Calu3 (cell line): ENCODE measurements around the gene SLITRK6. TPM values are rescaled to one million over a fixed set of nuclear protein-coding genes. Genes with fewer than 3 reads are reported as not detected.
"Not testable (repeated sequence)": the region's sequence is repeated elsewhere in the genome, so short reads cannot be mapped to it uniquely, and the experiment has no call there.

ENCODE experiments used
- BruUV-seq: library from RNA; stranded (reverse); fragments of 400-500 nt; replicated peaks from 2 replicates; lab custom pipeline; 2021; lab: Mats Ljungman, UMichigan
- CTCF ChIA-PET: fragments of 300-600 bp; sonication (Branson Sonifier 250); formaldehyde crosslinking; loops from one replicate; lab custom pipeline; 2022; ENCODE audit warnings: antibody characterized with exemption; lab: Charles Lee
- DNase-seq: peaks from one replicate; pipeline ENCODE4 v3.0.0; 2022
- H3K27ac Mint-ChIP-seq: one replicate; pipeline ENCODE4 v1.8.0; 2022; ENCODE audit warnings: mixed read lengths; ENCODE audit not compliant: unreplicated experiment
- H3K27me3 Mint-ChIP-seq: one replicate; pipeline ENCODE4 v1.8.0; 2022; ENCODE audit warnings: mixed read lengths; ENCODE audit not compliant: unreplicated experiment
- H3K36me3 Mint-ChIP-seq: one replicate; pipeline ENCODE4 v1.8.0; 2022; ENCODE audit warnings: mild to moderate bottlenecking, moderate library complexity, mixed read lengths; ENCODE audit not compliant: insufficient read depth, unreplicated experiment
- H3K4me1 Mint-ChIP-seq: one replicate; pipeline ENCODE4 v1.8.0; 2022; ENCODE audit warnings: mild to moderate bottlenecking, low read depth, mixed read lengths; ENCODE audit not compliant: unreplicated experiment
- H3K4me3 Mint-ChIP-seq: one replicate; pipeline ENCODE4 v1.8.0; 2022; ENCODE audit warnings: mild to moderate bottlenecking, low read depth, moderate library complexity, mixed read lengths; ENCODE audit not compliant: unreplicated experiment
- H3K9me3 Mint-ChIP-seq: one replicate; pipeline ENCODE4 v1.8.0; 2022; ENCODE audit warnings: low read depth, mixed read lengths; ENCODE audit not compliant: unreplicated experiment
- CTCF ChIP-seq: fragments of 200-600 bp; IDR thresholded peaks from one replicate; pipeline ENCODE4 v1.8.0; 2022; ENCODE audit warnings: antibody characterized with exemption; ENCODE audit not compliant: unreplicated experiment
- intact Hi-C: fragments of 100-400 bp; cut with micrococcal nuclease; formaldehyde crosslinking; loops from one replicate; pipeline ENCODE4 v1.10.0; 2022; ENCODE audit not compliant: unreplicated experiment
- total RNA-seq: library from RNA; stranded (reverse); gene quantifications from 2 replicates; pipeline ENCODE4 v1.2.3, GENCODE V29; 2022

SLITRK6 gene
- total RNA-seq, 1 experiment from 2014 or later = not detected

- Mint-ChIP-seq H3K27ac (no peak overlapping the region), H3K4me1 (no peaks in the 10 kb centered on the region), H3K27me3 (no peaks in the 10 kb centered on the region), H3K4me3 (no peak overlapping the region), H3K36me3 (no peaks in the 10 kb centered on the region), H3K9me3 (no peaks in the 10 kb centered on the region)
- no peak for TF ChIP-seq CTCF
- DNase-seq = no peak
- no TSS peak for BruUV-seq
- CTCF ChIA-PET = no interaction called here
- intact Hi-C loops = no loop called here
Observed at GRCh38 chr13:85771856-85772255, 27.4 kb downstream of the SLITRK6 start.

GRCh38 chr13:85768946-85769345 lies 30.3 kb downstream of the SLITRK6 start:
- H3K27me3 Mint-ChIP-seq = no peaks in the 10 kb centered on the region
- intact Hi-C loops = no loop called here
- H3K9me3 Mint-ChIP-seq = no peaks in the 10 kb centered on the region
- no peak for DNase-seq
- CTCF ChIA-PET = no interaction called here
- no peak overlapping the region for H3K27ac Mint-ChIP-seq
- no peaks in the 10 kb centered on the region for H3K4me1 Mint-ChIP-seq
- TF ChIP-seq CTCF = no peak
- H3K36me3 Mint-ChIP-seq = no peaks in the 10 kb centered on the region
- BruUV-seq = no TSS peak
- H3K4me3 Mint-ChIP-seq = no peak overlapping the region

- no peaks in the 10 kb centered on the region for H3K9me3 Mint-ChIP-seq
- no peak overlapping the region for H3K4me3 Mint-ChIP-seq
- no peaks in the 10 kb centered on the region for H3K36me3 Mint-ChIP-seq
- DNase-seq = no peak
- intact Hi-C loops = no loop called here
- H3K4me1 Mint-ChIP-seq = no peaks in the 10 kb centered on the region
- no peak overlapping the region for H3K27ac Mint-ChIP-seq
- BruUV-seq = no TSS peak
- CTCF ChIA-PET = no interaction called here
- H3K27me3 Mint-ChIP-seq = no peaks in the 10 kb centered on the region
- TF ChIP-seq CTCF = no peak
Observed at GRCh38 chr13:85755123-85755522, 44.1 kb downstream of the SLITRK6 start.

- H3K9me3 Mint-ChIP-seq, DNase-seq, H3K36me3 Mint-ChIP-seq, H3K4me3 Mint-ChIP-seq, H3K27ac Mint-ChIP-seq, H3K4me1 Mint-ChIP-seq, BruUV-seq, intact Hi-C loops, CTCF ChIA-PET, H3K27me3 Mint-ChIP-seq: not testable (repeated sequence)
Observed at GRCh38 chr13:85743201-85743770, 55.9 kb downstream of the SLITRK6 start.
